Activated CD8-positive, alpha-beta memory T cell treated with anti-CD3 and anti-CD28 coated beads, Interleukin-2, amount 50 U/mL, for 4 hours (primary cell): Measurements from ENCODE around the gene TNNT1.
"Not testable (repeated sequence)": the region's sequence is repeated elsewhere in the genome, so short reads cannot be mapped to it uniquely, and the experiment has no call there.

Experiments
- DNase-seq: peaks from one replicate; pipeline ENCODE4 v3.0.0-alpha.2; 2020

Gene TNNT1

DNA sequence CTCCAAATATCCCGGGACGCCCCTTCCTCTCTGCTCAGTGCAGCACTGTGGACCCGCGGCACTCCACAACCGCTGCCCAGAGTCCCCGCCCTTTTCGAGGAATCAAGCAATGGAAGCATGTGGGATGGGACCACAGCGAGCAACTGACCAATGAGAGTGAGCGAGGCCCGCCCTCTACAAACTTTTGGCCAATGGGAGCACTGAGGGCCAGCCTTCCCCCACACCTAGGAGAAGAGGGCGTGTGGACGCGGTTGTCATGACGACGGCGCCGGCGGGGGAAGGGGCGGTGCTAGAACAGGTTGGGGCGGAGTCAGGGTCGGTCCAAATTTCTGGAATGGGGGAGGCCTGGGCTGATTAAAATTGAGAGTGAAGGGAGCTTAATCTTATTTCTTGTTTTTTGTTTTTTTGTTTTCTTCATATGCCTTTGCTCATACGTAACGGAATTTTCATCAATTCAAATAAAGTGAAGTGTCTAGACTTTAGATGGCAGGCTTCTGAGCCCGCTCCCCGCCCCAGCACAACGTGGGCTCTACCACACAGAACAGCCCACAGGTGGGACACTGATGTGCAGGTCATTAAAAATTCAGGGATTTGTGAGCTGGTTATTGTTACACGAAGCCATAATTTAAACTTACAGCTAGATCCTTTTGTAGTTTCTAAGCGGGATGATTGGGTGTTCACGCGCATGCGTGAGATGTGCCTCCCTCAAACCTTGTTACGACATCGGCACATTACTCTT lies 17.7 kb upstream of the TNNT1 start, which contains the start of gene DNAAF3:
Gene DNAAF3, minus strand, starts transcription at position 84 of the 739 bp plus-strand sequence. CDS start 200 bp downstream, outside the sequence.
- DNase-seq, result peak; percentile 44

DNA sequence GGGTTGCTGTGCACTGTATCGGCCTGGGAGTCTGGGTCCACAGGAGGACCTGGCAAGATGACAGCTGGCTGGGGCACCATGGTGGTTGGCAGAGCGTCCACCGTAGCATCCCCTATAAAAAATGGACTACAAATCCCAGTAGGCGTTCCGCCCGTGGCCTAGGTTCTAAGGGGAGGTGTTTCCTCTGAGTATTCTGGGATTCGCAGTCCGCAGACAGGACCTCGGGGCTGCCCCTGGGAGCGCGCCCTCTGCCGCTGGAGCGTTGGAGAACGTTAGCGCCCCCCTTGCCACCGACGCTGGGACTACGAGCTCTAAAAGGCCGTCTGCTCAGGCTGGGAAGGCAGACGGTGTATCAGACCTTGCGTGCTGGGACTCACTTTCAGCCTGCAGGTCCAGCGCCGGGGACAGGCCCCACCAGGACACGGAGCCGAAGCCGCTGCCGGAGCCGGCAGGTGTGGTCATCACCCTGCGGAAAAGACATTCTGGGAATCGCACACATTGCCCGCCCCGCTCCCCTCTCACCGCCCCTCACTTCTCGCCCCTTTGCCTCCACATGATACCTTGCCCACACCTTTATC lies 17.0 kb upstream of the TNNT1 start:
- DNase-seq, result peak; percentile 50

DNA sequence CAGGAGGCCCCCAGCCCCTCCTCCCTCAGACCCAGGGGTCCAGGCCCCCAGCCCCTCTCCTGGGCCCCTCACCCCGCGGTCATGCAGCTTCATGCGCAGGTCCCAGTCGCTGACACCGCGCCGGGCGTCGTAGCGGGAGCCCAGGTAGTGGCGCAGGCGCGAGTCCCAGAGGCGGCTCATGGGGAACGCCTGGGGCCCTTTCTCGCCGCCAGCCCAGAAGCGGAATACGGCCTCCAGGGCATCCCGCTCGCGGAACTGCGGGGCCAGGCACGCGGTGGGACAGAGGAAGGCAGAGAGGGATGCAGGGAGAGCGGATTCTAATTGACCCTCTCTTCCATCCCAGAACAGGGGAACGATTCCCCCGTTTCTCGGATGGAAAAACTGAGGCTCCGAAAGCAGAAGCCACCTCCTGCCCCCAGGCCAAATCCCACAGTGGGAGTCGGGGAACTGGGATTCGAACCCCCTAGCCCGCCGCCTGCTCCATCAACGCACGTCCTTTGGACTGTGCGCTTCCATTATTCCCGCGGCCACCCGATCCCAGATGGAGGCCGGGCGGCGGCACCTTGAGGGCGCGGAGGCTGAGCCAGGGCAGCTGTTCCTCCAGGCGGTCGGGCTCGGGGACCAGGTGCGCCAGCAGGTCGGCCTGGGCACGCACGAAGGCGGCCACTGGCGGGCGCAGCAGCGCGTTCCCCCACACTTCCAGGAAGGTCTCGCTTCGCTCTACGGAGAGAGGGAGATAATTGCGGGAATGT lies 12.7 kb upstream of the TNNT1 start:
- no peak for DNase-seq

DNA sequence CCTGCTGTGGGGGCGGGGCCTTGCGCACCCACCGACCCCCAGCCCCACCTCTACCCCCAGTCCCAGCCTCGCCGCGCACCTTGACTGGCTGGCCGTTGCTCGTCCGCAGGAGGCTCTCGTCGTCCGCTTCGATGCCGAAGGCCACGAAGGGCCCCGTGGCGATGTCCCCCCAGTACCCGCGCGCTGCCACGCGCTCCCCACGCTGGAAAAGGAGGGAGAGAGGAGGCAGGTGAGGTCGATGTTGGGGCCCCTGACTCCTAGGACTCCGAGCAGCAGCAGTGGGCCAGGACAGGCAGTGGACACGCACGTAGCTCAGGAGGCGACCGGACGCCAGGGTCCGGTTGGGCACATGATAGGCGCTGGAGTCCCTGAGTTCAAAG lies 12.0 kb upstream of the TNNT1 start:
- no peak for DNase-seq

DNA sequence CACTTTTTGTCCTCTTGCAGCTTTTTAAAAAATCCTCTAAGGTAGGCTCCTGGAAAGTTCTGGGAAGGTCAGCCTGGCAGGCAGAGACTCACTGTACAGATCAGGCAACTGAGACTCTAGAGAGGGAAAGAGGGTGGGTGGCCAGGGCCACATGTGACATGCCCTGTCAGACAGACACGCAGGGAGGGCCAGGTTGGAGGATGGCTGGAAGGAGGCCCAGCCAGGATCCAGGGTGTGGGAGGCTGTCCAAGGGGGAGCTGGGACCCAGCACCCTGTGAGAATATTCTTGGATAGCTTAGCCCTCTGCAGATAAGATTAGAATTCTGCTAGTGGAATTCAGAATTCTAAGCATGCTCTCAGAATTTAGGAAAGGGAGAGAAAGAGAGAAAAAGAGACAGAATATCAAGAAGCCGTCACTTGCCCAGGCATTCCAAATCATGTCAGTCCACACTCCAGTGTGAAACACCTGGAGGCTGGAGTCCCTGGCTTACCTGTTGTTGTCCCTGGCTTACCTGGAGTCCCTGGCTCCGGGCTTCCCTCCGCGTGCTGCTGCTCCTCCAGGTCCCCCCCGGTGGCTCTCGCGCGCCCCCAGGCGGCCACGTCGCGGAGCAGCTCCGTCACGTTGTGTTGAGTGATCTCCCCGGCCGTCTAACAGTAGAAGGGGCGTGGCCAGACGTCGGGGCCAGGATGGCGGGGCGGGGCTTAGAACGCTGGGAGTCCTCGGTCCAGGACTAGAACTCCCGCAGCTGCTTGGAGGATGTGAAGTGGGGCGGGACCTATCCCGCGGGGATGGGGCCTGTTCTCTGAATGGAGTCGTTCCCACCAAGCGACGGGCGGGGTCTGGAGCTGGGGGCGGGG lies 11.4 kb upstream of the TNNT1 start:
- DNase-seq, result peak; percentile 81

DNA sequence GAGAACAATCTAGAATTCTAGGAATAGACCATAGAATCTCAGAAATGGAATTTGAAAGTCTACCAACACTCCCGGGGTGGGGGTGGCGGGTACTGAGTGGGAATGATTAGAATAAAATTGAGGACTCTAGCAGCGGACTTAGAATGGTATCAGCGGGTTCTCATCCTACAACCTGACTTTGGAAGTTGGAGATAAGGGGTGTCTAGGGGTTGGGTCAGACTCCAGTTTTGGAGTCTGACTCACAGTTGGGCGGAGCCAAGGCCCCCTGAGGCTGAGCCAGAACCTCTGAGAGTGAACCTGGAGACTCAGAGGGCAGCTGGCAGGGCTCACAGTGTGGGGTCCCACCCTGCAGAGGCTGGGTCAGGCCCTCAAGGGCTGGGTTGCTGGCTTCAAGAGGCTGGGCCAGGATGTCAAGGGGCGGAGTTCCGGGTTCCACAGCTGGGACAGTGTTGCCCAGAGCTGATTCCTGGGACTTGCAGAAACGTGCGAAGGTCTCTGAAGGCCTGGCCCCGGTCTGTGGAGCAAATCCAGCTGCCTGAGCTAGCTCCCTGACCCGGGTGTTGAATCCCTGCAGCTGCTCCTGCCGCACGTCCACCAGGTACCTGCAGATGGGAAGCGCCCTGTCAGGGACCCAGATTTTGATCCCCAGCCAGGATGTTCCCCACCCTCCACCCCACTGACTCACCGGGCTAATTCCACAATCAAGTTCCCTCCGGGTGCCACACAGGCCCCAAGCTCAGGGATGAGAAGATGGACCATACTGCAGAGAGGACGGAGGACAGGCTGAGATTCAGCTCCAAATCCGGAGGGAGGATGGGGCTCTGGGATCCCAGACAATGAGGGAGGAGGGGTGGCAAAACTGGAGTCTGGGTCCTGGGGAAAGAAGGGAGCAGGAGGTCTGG lies 10.1 kb upstream of the TNNT1 start:
- no peak for DNase-seq

DNA sequence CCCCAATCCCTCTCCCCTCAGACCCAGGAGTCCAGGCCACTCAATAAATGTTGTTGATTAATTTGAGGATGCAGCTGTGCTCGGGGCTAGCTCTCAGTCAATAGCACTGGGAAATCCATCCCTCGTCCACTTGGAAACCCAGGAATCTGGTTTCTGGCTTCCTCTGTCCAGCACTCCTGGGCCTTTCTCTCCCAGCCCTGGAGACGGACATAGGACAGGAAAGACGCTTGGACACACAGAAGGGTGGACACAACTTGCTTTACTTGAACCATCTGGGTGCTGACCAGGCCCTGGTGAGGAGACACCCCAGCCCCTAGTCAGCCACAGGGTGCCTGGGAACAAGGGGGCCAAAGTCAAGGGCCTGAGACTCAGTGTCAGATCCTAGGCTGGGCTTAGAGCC lies 9.4 kb upstream of the TNNT1 start:
- no peak for DNase-seq

DNA sequence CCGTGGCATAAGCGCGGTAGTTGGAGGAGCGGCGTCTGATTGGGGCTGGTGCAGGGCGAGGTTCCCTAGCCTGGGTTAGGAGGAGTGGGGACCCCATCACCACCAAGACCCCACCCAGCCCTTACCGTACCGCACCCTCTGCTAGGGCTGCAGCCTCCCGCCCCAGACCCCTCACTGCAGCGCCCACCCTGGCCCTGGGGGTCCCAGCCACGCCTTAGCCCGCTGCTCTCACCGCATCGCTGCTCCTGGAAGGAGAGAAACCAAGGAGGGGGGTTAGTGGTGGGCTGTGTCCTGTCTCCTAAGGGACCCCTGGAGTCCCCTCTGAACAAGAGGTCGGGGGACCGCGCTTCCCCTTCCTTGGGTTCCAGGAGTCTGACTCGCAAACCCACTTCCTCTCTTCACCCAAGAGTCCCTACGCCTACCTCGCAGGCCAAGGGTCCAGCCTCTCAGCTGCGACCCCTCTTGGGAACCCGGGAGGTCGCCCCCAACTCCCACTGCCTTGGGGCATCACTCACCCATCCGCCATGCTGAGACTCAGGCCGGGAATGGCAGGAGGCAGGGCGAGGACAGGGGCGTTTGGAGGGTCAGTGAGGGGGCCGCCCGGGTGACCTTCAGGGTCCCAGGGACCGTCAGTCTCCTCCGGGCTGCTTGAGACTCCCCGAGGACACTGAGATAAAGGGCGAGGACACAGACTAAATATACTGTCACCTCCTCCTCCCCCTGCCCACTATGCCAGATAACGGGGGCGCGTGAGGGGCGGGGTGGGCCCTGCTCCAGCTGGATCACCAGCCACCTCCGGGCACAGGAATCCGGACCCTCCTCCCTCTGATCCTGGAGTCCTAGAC lies 8.3 kb upstream of the TNNT1 start, which contains the start of gene TNNI3:
Gene TNNI3, minus strand, starts transcription at position 669 of the 845 bp plus-strand sequence. Its CDS starts 143 bp downstream, at position 526.
- DNase-seq, result no peak

DNA sequence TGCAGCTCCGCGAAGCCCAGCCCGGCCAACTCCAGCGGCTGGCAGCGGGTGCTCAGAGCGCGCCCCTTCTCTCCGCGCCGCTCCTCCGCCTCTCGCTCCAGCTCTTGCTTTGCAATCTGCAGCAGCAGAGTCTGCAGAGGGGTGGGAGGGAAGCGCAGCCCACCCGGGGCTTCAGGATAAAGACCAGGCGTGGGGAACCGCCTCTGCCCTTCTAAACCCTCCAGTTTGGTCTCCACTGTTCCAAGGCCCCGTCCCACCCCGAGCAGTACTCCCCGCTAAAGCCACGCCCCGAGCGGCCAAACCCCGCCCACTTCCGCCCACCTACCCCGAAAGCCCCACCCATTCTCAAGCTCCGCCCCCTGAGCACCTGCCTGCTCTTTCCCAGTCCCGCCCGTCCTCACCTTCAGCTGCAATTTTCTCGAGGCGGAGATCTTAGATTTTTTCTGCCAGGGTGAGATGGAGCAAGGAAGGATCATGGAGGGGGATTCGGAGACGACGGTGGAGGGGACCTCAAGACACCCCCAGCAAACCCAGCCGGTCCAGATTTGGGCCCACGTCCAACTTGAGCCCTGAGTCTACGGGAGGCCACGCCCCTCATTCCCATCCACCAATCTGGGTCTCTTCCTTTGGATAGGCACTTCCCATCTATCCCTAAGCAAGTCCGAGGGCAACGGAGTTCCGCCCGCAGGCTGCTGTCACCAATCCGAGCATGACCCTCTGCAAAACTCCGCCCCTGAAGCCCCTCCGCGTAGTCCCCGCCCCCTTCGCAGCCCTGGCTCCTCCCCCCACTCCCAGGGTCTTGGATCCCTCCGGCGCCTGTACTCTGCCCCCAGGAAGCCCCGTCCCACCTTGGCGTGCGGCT lies 7.4 kb upstream of the TNNT1 start:
- DNase-seq, result no peak

DNA sequence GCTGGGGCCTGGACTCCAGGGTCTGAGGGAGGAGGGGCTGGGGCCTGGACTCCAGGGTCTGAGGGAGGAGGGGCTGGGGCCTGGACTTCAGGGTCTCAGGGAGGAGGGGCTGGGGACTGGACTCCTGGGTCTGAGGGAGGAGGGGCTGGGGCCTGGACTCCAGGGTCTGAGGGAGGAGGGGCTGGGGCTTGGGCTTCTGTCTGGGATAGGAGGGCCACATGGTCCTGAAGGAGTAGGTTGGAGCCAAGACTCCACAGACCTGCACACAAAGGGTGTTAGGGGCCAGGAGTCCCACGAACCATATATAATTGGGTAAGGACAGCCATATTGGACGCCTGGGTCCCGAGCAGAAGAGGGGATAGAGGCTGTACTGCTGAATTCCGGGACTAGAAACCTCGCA lies 6.8 kb upstream of the TNNT1 start:
- not testable (repeated sequence) for DNase-seq

DNA sequence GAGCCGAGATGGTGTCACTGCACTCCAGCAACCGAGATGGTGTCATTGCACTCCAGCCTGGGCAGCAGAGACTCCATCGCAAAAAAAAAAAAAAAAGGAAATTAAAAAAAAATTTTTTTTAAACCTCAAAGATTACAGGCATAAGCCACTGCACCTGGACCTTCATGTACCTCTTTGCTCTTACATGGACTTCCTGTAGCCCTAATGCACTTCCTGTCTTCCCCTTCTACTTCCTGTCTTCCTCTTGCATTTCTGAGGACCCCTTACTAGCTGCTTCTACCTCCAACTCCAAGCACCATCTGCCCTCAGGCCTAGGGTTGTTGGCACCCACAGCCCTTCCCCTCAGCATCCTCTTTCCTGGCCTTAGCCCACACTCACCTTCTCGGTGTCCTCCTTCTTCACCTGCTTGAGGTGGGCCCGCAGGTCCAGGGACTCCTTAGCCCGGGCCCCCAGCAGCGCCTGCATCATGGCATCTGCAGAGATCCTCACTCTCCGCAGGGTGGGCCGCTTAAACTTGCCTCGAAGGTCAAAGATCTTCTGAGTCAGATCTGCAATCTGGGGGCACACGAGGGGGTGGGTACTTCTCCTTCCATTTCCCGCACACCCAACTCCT lies 4.8 kb upstream of the TNNT1 start:
- DNase-seq, result no peak

DNA sequence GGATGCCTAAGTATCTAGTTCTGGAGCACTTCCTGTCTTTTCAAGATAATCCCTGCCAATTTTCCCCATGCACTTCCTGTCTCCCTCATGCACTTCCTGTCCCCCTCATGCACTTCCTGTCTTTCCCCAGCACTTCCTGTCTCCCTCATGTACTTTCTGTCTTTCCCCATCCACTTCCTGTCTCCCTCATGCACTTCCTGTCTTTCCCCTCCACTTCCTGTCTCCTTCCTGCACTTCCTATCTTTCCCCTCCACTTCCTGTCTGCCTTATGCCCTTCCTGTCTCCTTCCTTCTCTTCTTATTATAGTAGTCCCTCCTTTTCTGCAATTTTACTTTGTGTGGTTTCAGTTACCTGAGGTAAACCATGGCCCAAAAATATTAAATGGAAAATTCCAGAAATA lies 3.0 kb upstream of the TNNT1 start:
- DNase-seq, result no peak

DNA sequence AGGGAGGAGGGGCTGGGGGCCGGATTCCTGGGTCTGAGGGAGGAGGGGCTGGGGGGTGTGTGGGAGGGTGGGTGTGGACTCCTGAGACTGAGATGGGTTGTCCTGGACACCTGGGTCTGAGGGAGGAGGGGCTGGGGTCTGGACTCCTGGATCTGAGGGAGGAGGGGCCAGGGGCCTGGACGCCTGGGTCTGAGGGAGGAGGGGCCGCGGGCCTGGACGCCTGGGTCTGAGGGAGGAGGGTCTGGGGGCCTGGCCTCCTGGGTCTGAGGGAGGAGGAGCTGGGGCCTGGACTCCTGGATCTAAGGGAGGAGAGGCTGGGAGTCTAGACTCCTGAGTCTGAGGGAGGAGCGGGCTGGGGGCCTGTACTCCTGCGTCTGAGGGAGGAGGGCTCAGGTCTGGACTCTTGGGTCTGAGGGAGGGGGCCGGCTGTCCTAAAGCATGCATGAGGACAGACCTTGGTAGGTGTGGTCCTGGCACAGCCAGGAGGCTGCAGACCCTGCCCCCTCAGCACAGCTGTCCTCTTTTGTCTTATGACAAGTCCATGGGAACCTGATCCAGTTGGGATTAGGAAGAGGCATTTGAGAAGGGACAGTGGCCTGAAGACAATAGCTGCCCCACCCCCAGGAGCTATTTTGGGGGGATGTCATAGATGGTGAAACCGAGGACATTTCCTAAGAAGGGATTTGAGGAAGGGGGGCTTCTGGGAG lies 1.3 kb downstream of the TNNT1 start:
- DNase-seq, result no peak

DNA sequence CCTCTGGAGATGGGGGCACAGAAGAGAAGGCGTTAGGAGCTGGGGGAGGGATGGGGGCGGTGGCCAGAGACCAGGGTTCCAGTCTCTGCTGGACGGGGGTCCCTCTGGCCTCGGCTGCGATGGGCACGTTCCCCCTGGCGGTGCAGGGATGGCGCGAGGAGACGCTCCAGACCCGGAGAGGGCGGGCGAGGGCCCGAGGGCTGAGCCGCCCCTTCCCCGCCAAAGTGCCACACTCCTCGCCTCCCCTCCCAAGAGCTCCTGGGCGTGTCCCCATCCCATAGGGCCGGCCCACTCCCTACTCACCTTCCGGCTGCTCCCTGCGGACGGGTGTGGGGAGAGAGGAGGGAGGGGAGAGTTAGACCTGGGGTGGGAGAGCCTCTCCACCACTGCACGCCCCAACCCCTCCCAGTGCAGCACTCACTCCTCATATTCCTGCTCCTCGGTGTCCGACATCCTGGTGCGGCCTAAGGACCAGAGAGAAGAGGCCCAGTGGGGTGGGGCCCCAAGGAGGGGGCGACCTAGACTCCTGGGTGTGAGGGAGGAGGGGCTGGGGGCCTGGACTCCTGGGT lies 2.2 kb downstream of the TNNT1 start:
- no peak for DNase-seq

DNA sequence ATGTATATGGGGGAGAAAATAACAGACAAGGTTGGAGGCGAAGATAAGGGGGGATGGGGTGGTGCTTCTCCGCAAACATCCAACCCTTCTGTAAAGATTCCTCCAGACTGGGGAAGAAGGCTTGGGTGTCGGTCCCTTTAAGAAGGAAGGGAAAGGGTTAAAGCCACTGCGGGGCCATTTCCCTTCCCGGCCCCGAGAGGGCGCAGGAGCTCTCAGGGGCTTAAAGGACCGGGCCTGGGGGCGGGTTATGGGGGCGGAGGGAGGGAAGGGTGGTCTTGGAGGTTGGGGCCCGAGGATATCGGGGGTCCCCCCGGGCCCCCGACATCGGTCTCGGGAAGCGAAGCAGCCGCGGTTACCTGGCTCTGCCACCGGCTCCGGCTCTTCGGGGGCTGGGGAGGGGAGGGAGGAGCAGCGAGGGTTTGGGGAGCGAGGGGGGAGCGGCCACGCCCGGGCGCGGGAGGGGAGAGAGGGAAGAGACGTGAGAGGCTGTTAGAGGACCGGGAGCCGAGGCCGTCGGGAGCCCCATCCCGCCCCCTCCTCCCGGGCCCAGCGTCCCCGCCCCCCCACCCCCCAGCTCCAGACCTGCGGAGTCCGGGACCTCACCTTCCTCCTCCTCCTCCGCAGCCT lies 2.8 kb downstream of the TNNT1 start:
- no peak for DNase-seq

DNA sequence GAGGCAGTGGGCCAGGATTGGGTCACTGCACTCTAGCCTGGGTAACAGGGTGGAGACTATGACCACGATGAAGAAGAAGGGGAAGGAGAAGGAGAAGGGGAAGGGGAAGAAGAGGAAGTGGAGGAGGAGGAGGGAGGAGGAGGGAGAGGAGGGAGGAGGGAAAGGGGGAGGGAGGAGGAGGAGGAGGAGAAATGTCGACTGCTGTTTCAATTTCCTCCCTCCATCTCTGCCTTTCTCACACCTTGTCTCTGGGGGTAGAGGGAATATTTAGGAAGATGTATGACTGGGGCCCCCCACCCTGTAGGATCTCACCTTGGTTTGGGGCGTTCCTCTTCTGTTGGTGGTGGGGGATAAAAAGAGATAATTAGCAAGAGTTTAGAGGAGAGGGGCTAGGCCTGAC lies 3.8 kb downstream of the TNNT1 start:
- no peak for DNase-seq

DNA sequence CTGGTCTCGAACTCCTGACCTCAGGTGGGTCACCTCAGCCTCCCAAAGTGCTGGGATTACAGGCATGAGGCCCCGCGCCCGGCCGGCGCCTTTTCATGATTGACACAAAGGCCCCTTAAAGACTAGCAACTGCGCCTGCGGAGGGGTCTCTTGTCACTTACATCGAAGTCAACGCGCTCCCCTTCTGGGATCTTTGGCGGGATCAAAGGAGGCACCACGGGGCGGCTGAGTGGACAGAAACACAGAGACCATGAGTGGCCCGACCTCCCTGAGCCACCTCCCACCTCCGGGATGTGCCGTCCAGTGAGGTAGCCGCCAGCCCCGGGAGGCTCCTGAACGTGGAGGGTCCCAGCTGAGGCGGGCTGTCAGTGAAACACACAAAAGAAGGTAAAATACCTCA lies 7.3 kb downstream of the TNNT1 start:
- DNase-seq, result no peak

DNA sequence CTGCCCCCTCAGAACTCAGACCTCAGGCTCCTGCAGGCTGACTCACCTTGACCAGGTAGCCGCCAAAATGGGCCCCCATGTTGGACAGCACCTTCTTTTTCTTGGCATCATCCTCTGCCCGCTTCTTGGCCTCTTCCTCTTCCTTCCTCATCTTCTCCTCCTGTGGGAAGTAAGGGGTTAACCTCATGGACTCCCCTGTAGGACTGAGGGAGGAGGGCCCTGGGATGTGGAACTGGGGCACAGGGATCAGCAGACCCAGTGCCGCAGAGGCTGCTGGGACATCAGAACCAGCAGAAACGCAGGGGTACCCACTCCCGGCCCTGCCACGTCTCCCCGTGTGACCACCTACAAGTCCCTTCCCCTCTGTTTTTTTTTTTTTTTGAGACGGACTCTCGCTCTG lies 11.1 kb downstream of the TNNT1 start:
- no peak for DNase-seq
